Measurements from ENCODE around the gene DLG2. TPM values are rescaled to one million over a fixed set of nuclear protein-coding genes. Genes with fewer than 3 reads are reported as not detected.
"Not testable (repeated sequence)": the region's sequence is repeated elsewhere in the genome, so short reads cannot be mapped to it uniquely, and the experiment has no call there.

Gene DLG2
- total RNA-seq, 2 experiments from 2014 or later = 1.7 to 2.1 TPM

DNA sequence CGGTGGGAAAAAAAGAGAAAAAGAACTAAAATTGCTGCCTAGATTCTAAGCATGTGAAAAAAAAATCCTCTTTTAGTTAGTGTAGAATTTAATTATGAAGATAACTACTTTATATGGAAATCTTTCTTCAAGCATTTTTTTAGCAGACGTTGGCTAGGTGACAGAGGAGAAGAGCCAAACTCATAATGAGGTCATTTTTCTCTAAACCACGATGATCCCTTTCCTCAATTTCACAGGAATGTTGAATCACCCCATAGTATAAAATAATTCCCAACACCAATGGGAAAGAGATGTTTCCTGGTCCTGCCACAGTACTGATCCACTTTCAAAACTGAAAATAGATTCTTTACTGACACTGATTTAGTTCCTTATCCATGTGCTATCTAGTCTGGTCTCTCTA lies 319.8 kb downstream of the DLG2 start:
- Mint-ChIP-seq H3K4me3 (no peak overlapping the region), H3K4me1 (no peaks in the 10 kb centered on the region), H3K9me3 (ENCODE audit: low read depth) (peaks cover 6% of the 10 kb centered on the region), H3K27ac (no peak overlapping the region), H3K27me3 (no peaks in the 10 kb centered on the region), H3K36me3 (ENCODE audit: low read depth) (no peaks in the 10 kb centered on the region)
- ATAC-seq (no peak), DNase-seq (no peak)
- ChIA-PET CTCF (no interaction called here), POLR2A (no interaction called here)
- intact Hi-C loops (cut with DNase I, micrococcal nuclease) = no loop called here

DNA sequence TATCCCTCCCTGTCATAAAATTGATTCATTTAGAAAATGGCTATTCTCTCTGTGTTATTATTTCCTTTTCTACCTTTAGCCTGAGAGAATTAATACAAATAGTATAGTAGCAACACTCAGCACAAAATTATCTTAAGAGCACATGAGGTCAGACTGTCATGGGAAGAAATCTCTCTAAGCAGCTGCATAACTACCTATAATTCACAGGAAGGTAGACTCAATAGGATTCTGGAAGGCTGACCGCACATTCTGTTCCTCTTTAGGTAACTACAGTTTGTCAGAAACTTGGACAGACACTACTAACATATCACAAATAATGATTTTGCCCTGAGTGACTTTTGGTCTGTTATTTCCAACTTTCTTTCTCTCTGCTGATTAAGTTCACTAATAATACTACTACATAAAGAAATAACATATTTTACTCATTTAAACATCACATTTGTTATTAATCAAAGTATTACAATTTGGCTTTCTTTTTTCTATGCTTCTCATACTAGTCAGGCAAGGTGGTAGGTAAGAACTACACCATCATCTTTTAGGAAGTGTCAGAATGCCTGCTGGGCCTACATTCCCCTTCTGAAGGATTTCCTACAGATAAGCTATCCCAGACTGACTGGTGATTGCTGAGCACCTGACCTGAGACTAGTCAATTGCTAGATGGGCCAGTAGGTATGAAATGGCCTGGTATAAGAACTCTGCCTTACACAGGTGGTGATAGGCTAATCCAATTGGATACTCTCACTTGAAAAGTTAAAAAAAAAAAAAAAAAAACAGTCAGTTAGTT lies 325.1 kb downstream of the DLG2 start:
- no peak overlapping the region for H3K27ac Mint-ChIP-seq
- no peaks in the 10 kb centered on the region for H3K4me1 Mint-ChIP-seq
- H3K9me3 Mint-ChIP-seq (ENCODE audit: low read depth) = peaks cover 7% of the 10 kb centered on the region
- intact Hi-C loops (cut with DNase I, micrococcal nuclease) = no loop called here
- ATAC-seq (no peak), DNase-seq (no peak)
- no peak overlapping the region for H3K4me3 Mint-ChIP-seq
- H3K27me3 Mint-ChIP-seq = no peaks in the 10 kb centered on the region
- CTCF ChIA-PET = interaction anchor here (0.6 to 1.0 kb wide), 3 partner anchors 12 to 75 kb away, joined by 3 read pairs; no protein-coding TSS in a partner anchor
- POLR2A ChIA-PET = no interaction called here
- H3K36me3 Mint-ChIP-seq (ENCODE audit: low read depth) = no peaks in the 10 kb centered on the region

- ChIA-PET POLR2A (no interaction called here), CTCF (no interaction called here)
- ATAC-seq (no peak), DNase-seq (no peak)
- Mint-ChIP-seq H3K36me3 (ENCODE audit: low read depth) (no peaks in the 10 kb centered on the region), H3K27me3 (no peaks in the 10 kb centered on the region), H3K9me3 (ENCODE audit: low read depth) (peaks cover 9% of the 10 kb centered on the region), H3K4me1 (no peaks in the 10 kb centered on the region), H3K27ac (no peak overlapping the region), H3K4me3 (no peak overlapping the region)
- intact Hi-C loops (cut with DNase I, micrococcal nuclease) = no loop called here
Observed at GRCh38 chr11:85299258-85299942, 327.7 kb downstream of the DLG2 start.

GRCh38 chr11:85295694-85296271 lies 331.4 kb downstream of the DLG2 start:
- ATAC-seq = no peak
- ChIA-PET CTCF (no interaction called here), POLR2A (no interaction called here)
- no peaks in the 10 kb centered on the region for H3K27me3 Mint-ChIP-seq
- H3K36me3 Mint-ChIP-seq (ENCODE audit: low read depth) = no peaks in the 10 kb centered on the region
- intact Hi-C loops (cut with DNase I, micrococcal nuclease) = no loop called here
- H3K9me3 Mint-ChIP-seq (ENCODE audit: low read depth) = peaks cover 7% of the 10 kb centered on the region
- no peaks in the 10 kb centered on the region for H3K4me1 Mint-ChIP-seq
- DNase-seq = no peak
- no peak overlapping the region for H3K27ac Mint-ChIP-seq
- no peak overlapping the region for H3K4me3 Mint-ChIP-seq

DNA sequence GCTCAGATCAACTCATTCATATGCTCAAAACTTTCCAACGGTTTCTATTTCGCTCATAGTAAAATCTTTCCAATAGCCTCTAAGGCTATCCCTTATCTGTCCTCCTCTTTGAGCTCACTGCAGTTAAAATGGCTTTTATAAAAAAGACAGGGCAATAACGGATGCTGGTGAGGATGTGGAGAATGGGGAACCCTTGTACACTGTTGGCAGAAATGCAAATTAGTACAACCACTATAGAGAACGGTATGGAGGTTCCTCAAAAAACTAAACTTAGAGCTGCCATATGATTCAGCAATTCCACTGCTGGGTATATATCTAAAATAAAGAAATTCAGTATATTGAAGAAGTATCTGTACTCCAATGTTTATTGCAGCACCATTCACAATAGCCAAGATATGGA lies 345.6 kb downstream of the DLG2 start:
- DNase-seq (no peak), ATAC-seq (no peak)
- Mint-ChIP-seq H3K9me3 (ENCODE audit: low read depth) (peaks cover 2% of the 10 kb centered on the region), H3K27me3 (no peaks in the 10 kb centered on the region), H3K27ac (no peak overlapping the region), H3K36me3 (ENCODE audit: low read depth) (no peaks in the 10 kb centered on the region), H3K4me3 (no peak overlapping the region), H3K4me1 (no peaks in the 10 kb centered on the region)
- CTCF ChIA-PET = no interaction called here
- POLR2A ChIA-PET = no interaction called here
- intact Hi-C loops (cut with DNase I, micrococcal nuclease) = no loop called here

DNA sequence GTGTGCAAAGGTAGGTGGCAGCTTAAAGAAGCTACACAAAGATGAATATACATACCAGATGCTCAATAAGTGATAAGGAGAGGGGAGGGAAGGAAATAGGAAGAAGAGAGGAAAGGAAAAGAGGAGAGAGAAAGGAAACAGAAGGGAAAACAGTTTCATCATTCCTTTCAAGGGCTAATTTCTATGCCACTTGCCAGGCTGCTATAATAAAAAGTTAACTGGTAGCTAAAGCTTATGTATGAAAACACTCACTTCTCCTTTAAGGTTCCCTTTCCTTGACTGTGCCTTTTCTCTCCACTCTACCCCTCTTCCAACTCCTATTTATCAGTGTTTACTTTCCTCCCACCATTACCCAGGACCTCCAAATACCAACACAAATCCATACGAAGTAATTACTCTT lies 347.9 kb downstream of the DLG2 start:
- no peak for ATAC-seq
- intact Hi-C loops (cut with DNase I, micrococcal nuclease) = no loop called here
- CTCF ChIA-PET = interaction anchor here (0.5 kb wide), 1 partner anchor 90 kb away, joined by 3 read pairs; no protein-coding TSS in a partner anchor

DNA sequence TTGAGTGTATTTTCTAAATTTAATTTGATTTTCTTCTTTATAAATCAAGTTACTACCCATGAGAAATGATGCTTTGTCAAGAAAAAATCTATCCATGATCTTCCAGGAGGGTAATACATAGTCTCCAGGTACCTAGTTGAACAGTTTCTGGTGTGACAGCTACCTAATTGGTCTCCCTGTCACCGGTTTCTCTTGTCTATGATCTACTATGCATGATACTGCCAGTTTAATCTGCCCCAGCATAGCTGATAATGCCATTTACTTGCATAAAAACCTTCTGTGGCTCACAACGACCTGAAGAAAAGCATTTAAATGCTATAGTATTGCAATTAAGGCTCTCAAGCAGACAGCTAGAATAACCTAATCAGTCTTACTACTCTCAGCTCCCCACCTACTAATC lies 349.5 kb downstream of the DLG2 start:
- H3K4me3 Mint-ChIP-seq = no peak overlapping the region
- ChIA-PET CTCF (no interaction called here), POLR2A (no interaction called here)
- H3K4me1 Mint-ChIP-seq = no peaks in the 10 kb centered on the region
- H3K27ac Mint-ChIP-seq = no peak overlapping the region
- ATAC-seq (no peak), DNase-seq (no peak)
- intact Hi-C loops (cut with DNase I, micrococcal nuclease) = no loop called here
- H3K27me3 Mint-ChIP-seq = no peaks in the 10 kb centered on the region
- H3K36me3 Mint-ChIP-seq (ENCODE audit: low read depth) = no peaks in the 10 kb centered on the region
- H3K9me3 Mint-ChIP-seq (ENCODE audit: low read depth) = peaks cover under 1% of the 10 kb centered on the region

More for the DNA sequence above, 347.9 kb downstream of the DLG2 start:
- Mint-ChIP-seq H3K4me1 (no peaks in the 10 kb centered on the region), H3K27me3 (no peaks in the 10 kb centered on the region), H3K4me3 (no peak overlapping the region), H3K36me3 (ENCODE audit: low read depth) (no peaks in the 10 kb centered on the region), H3K27ac (no peak overlapping the region), H3K9me3 (ENCODE audit: low read depth) (peaks cover 2% of the 10 kb centered on the region)
- DNase-seq = no peak
- POLR2A ChIA-PET = no interaction called here

GRCh38 chr11:85276332-85276731 lies 350.8 kb downstream of the DLG2 start:
- Mint-ChIP-seq H3K9me3 (ENCODE audit: low read depth) (peaks cover 7% of the 10 kb centered on the region), H3K4me1 (no peaks in the 10 kb centered on the region), H3K36me3 (ENCODE audit: low read depth) (no peaks in the 10 kb centered on the region), H3K27me3 (no peaks in the 10 kb centered on the region), H3K4me3 (no peak overlapping the region), H3K27ac (no peak overlapping the region)
- ATAC-seq (no peak), DNase-seq (no peak)
- POLR2A ChIA-PET = no interaction called here
- CTCF ChIA-PET = no interaction called here
- intact Hi-C loops (cut with DNase I, micrococcal nuclease) = no loop called here

DNA sequence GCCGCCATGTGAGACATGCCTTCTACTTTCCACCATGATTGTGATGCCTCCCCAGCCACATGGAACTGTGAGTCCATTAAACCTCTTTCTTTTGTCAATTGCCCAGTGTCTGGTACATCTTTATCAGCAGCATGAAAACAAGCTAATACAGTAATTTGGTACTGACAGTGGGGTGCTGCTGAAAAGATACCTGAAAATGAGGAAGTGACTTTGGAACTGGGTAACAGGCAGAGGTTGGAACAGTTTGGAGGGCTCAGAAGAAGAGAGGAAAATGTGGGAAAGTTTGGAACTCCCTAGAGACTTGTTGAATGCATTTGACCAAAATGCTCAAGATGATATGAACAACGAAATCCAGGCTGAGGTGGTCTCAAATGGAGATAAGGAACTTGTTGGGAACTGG lies 356.8 kb downstream of the DLG2 start:
- POLR2A ChIA-PET; intact Hi-C loops (cut with DNase I, micrococcal nuclease); H3K27ac Mint-ChIP-seq; DNase-seq; ATAC-seq; CTCF ChIA-PET; H3K4me3 Mint-ChIP-seq; H3K36me3 Mint-ChIP-seq (ENCODE audit: low read depth); H3K4me1 Mint-ChIP-seq; H3K27me3 Mint-ChIP-seq: not testable (repeated sequence)
- H3K9me3 Mint-ChIP-seq (ENCODE audit: low read depth) = peaks cover 23% of the 10 kb centered on the region

DNA sequence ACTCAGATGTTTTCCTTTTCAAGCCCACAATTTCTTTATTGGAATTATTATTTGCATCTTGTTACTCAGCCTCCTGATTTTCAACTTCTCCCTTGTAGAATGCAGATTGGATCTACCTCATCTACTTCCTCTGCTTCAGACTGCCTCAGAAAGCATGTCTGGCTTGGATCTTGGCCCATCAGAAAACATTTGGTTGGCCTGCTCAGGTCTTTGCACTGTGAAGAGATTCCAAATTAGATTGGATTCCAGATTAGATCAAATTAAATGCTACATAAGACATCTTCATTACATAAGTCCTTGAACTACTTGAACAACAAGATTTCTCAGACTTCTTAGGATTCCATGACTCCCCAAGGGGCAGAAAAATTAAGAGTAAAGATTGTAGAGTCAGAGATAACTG lies 358.0 kb downstream of the DLG2 start:
- ChIA-PET CTCF (no interaction called here), POLR2A (no interaction called here)
- Mint-ChIP-seq H3K27me3 (no peaks in the 10 kb centered on the region), H3K4me1 (no peaks in the 10 kb centered on the region), H3K4me3 (no peak overlapping the region), H3K27ac (no peak overlapping the region), H3K36me3 (ENCODE audit: low read depth) (no peaks in the 10 kb centered on the region), H3K9me3 (ENCODE audit: low read depth) (peaks cover 26% of the 10 kb centered on the region)
- ATAC-seq (no peak), DNase-seq (no peak)
- intact Hi-C loops (cut with DNase I, micrococcal nuclease) = no loop called here

- Mint-ChIP-seq H3K27ac (no peak overlapping the region), H3K9me3 (ENCODE audit: low read depth) (peaks cover 19% of the 10 kb centered on the region), H3K36me3 (ENCODE audit: low read depth) (no peaks in the 10 kb centered on the region), H3K4me1 (no peaks in the 10 kb centered on the region), H3K27me3 (no peaks in the 10 kb centered on the region), H3K4me3 (no peak overlapping the region)
- ChIA-PET CTCF (no interaction called here), POLR2A (no interaction called here)
- ATAC-seq (no peak), DNase-seq (no peak)
- intact Hi-C loops (cut with DNase I, micrococcal nuclease) = no loop called here
Observed at GRCh38 chr11:85266646-85267045, 360.5 kb downstream of the DLG2 start.

GRCh38 chr11:85263328-85263727 lies 363.8 kb downstream of the DLG2 start:
- Mint-ChIP-seq H3K4me1 (no peaks in the 10 kb centered on the region), H3K27me3 (no peaks in the 10 kb centered on the region), H3K36me3 (ENCODE audit: low read depth) (no peaks in the 10 kb centered on the region), H3K9me3 (ENCODE audit: low read depth) (peaks cover 15% of the 10 kb centered on the region), H3K4me3 (no peak overlapping the region), H3K27ac (no peak overlapping the region)
- ChIA-PET POLR2A (no interaction called here), CTCF (no interaction called here)
- no peak for DNase-seq
- ATAC-seq = no peak
- intact Hi-C loops (cut with DNase I, micrococcal nuclease) = no loop called here
